CD14-positive monocyte (primary cell): ENCODE data around the gene MUS81. TPM values are rescaled to one million over a fixed set of nuclear protein-coding genes. Genes with fewer than 3 reads are reported as not detected.

Experiments used
- DNase-seq, 3 donors: peaks; one replicate each; pipeline ENCODE4 v3.0.0-alpha.2; 2011 to 2022
- H2AFZ ChIP-seq: 2 replicates; pipeline ENCODE4 v1.6.0; 2012; ENCODE audit warnings: mild to moderate bottlenecking, low read depth, low read length, inconsistent platforms; ENCODE audit not compliant: insufficient read depth, poor library complexity, severe bottlenecking
- H3K27ac ChIP-seq, 2 donors: 1 replicate in 1 of 2; 2 replicates in 1 of 2; pipeline ENCODE4 v1.5.1; 2012 to 2013; ENCODE audit warnings: low read length in 2 of 2, control low read depth in 1 of 2, inconsistent platforms in 1 of 2, low read depth in 1 of 2, mild to moderate bottlenecking in 1 of 2
- H3K27me3 ChIP-seq, 2 donors: one replicate each; pipeline versions ENCODE4 v1.6.0 to v1.6.1; 2011 to 2013; ENCODE audit warnings: low read length in 2 of 2; ENCODE audit not compliant: control insufficient read depth in 2 of 2, insufficient read depth in 2 of 2
- H3K36me3 ChIP-seq, 2 donors: replicated peaks in 1 of 2; 1 replicate in 1 of 2; 2 replicates in 1 of 2; pipeline versions ENCODE4 v1.5.1 to v1.6.1; 2012 to 2013; ENCODE audit warnings: low read length in 2 of 2, control low read depth in 1 of 2, inconsistent platforms in 1 of 2, mild to moderate bottlenecking in 1 of 2; ENCODE audit not compliant: insufficient read depth in 2 of 2, control insufficient read depth in 1 of 2
- H3K4me1 ChIP-seq, 2 donors: 1 replicate in 1 of 2; 2 replicates in 1 of 2; pipeline versions ENCODE4 v1.5.1 to v1.6.1; 2012 to 2013; ENCODE audit warnings: low read length in 2 of 2, control low read depth in 1 of 2, inconsistent platforms in 1 of 2, mild to moderate bottlenecking in 1 of 2, moderate library complexity in 1 of 2; ENCODE audit not compliant: insufficient read depth in 2 of 2, control insufficient read depth in 1 of 2
- H3K4me2 ChIP-seq: replicated peaks from 2 replicates; pipeline ENCODE3; 2012; ENCODE audit warnings: low read length, moderate library complexity, mild to moderate bottlenecking; ENCODE audit not compliant: poor library complexity, severe bottlenecking; ENCODE audit errors: extremely low read depth
- H3K4me3 ChIP-seq, 3 experiments: fragments of 200-600 bp in 1 of 3; sonication (generic) in 1 of 3; replicated peaks in 1 of 3; 1 replicate in 2 of 3; 2 replicates in 1 of 3; pipeline ENCODE4 v1.5.1; 2011 to 2013; ENCODE audit warnings: low read length in 3 of 3, mild to moderate bottlenecking in 3 of 3, control low read depth in 2 of 3, low read depth in 2 of 3, inconsistent platforms in 1 of 3, moderate library complexity in 1 of 3
- H3K79me2 ChIP-seq: 2 replicates; pipeline ENCODE4 v1.6.0; 2012; ENCODE audit warnings: mild to moderate bottlenecking, control low read depth, inconsistent platforms, low read length, moderate library complexity; ENCODE audit not compliant: insufficient read depth
- H3K9ac ChIP-seq: 2 replicates; pipeline ENCODE4 v1.6.0; 2017; ENCODE audit warnings: low read length, mild to moderate bottlenecking; ENCODE audit not compliant: insufficient read depth, poor library complexity, severe bottlenecking
- H3K9me3 ChIP-seq, 2 donors: replicated peaks in 1 of 2; 1 replicate in 1 of 2; 2 replicates in 1 of 2; pipeline versions ENCODE4 v1.5.1 to v1.6.1; 2012 to 2013; ENCODE audit warnings: low read length in 2 of 2, control low read depth in 1 of 2; ENCODE audit not compliant: control insufficient read depth in 1 of 2, insufficient read depth in 1 of 2
- H4K20me1 ChIP-seq: 2 replicates; pipeline ENCODE4 v1.6.0; 2012; ENCODE audit warnings: mild to moderate bottlenecking, low read length, control low read depth, moderate library complexity; ENCODE audit not compliant: insufficient read depth
- H3K27ac Mint-ChIP-seq, 7 donors: one replicate each; pipeline ENCODE4 v1.8.0; 2020; ENCODE audit warnings: mild to moderate bottlenecking in 7 of 7, mixed read lengths in 7 of 7, moderate library complexity in 6 of 7, inconsistent platforms in 2 of 7
- H3K27me3 Mint-ChIP-seq, 3 donors: one replicate each; pipeline ENCODE4 v1.8.0; 2021 to 2022; ENCODE audit warnings: low read depth in 3 of 3, mild to moderate bottlenecking in 3 of 3, mixed read lengths in 3 of 3, moderate library complexity in 3 of 3, inconsistent platforms in 1 of 3
- H3K36me3 Mint-ChIP-seq, 2 donors: one replicate each; pipeline ENCODE4 v1.8.0; 2020; ENCODE audit warnings: mixed read lengths in 2 of 2, inconsistent platforms in 1 of 2, mild to moderate bottlenecking in 1 of 2
- H3K4me1 Mint-ChIP-seq: one replicate; pipeline ENCODE4 v1.8.0; 2020; ENCODE audit warnings: mild to moderate bottlenecking, mixed read lengths
- H3K4me3 Mint-ChIP-seq, 2 donors: one replicate each; pipeline ENCODE4 v1.8.0; 2020; ENCODE audit warnings: mild to moderate bottlenecking in 2 of 2, mixed read lengths in 2 of 2, moderate library complexity in 1 of 2
- H3K9me3 Mint-ChIP-seq, 7 donors: one replicate each; pipeline ENCODE4 v1.8.0; 2020 to 2022; ENCODE audit warnings: mixed read lengths in 7 of 7, mild to moderate bottlenecking in 6 of 7, moderate library complexity in 6 of 7, inconsistent platforms in 2 of 7
- WGBS: methylation state at CpG from one replicate; pipeline ENCODE4 v1.1.5; 2013; ENCODE audit warnings: missing lambda C conversion rate; ENCODE audit not compliant: insufficient coverage; 5-methylcytosine and 5-hydroxymethylcytosine counted together
- intact Hi-C, 2 donors: fragments of 100-400 bp; cut with micrococcal nuclease; formaldehyde crosslinking; loops; one replicate each; pipeline versions ENCODE4 v1.15.0 to v1.15.1; 2023
- polyA plus RNA-seq, 3 donors: library from polyadenylated mRNA; depleted of rRNA in 1 of 3; unstranded in 2 of 3; stranded (reverse) in 1 of 3; fragments of 300-500 nt in 2 of 3; fragments of >200 nt in 1 of 3; fragmentation: Illumina TruSeq in 2 of 3; gene quantifications; 1 replicate in 2 of 3; 2 replicates in 1 of 3; pipeline ENCODE4 v1.2.3, GENCODE V29; 2012 to 2021
- TF ChIP-seq, protein P1 (sequence below): fragments of 200-600 bp; IDR thresholded peaks from one replicate; pipeline ENCODE4 v1.8.0; 2022; ENCODE audit warnings: antibody characterized with exemption, mild to moderate bottlenecking

MUS81 gene
- polyA plus RNA-seq, 3 donors = 15.0 to 87.5 (median 16.4) TPM

GRCh38 chr11:65833297-65834030, 26.8 kb upstream of the MUS81 start, which contains the start of gene SNX32:
TSS of gene SNX32 (plus strand) at chr11:65833963. CDS start at chr11:65834066, 103 bp downstream.
- 0% methylated on average over 52 of the region's 63 CpGs for WGBS
- Mint-ChIP-seq H3K27ac (peak within 1 kb of the TSS in 2 of 7 donors; percentile 20 to 34), H3K27me3 (peaks cover 10 to 19% (median 14%) of the 10 kb centered on the region in 3 donors), H3K36me3 (no peaks in the 10 kb centered on the region), H3K4me3 (no peak within 1 kb of the TSS), H3K4me1 (peaks cover 13% of the 10 kb centered on the region), H3K9me3 (peaks cover 0 to 13% (median 3%) of the 10 kb centered on the region in 7 donors)
- Histone ChIP-seq H3K36me3 (no peaks in the 10 kb centered on the region), H2AFZ (peak within 1 kb of the TSS; percentile 94), H3K79me2 (no peaks in the 10 kb centered on the region), H3K4me3 (peak within 1 kb of the TSS; percentile 55 to 85 (median 58)), H4K20me1 (no peaks in the 10 kb centered on the region), H3K9me3 (peaks cover 0 to 3% of the 10 kb centered on the region in 2 donors), H3K9ac (peak within 1 kb of the TSS; percentile 66), H3K27me3 (peaks cover 2 to 5% of the 10 kb centered on the region in 2 donors), H3K4me2 (peak within 1 kb of the TSS; percentile 97), H3K4me1 (peaks cover 16 to 19% of the 10 kb centered on the region in 2 donors), H3K27ac (peak within 1 kb of the TSS in 1 of 2 donors; percentile 62)
- TF ChIP-seq, protein P1, sequence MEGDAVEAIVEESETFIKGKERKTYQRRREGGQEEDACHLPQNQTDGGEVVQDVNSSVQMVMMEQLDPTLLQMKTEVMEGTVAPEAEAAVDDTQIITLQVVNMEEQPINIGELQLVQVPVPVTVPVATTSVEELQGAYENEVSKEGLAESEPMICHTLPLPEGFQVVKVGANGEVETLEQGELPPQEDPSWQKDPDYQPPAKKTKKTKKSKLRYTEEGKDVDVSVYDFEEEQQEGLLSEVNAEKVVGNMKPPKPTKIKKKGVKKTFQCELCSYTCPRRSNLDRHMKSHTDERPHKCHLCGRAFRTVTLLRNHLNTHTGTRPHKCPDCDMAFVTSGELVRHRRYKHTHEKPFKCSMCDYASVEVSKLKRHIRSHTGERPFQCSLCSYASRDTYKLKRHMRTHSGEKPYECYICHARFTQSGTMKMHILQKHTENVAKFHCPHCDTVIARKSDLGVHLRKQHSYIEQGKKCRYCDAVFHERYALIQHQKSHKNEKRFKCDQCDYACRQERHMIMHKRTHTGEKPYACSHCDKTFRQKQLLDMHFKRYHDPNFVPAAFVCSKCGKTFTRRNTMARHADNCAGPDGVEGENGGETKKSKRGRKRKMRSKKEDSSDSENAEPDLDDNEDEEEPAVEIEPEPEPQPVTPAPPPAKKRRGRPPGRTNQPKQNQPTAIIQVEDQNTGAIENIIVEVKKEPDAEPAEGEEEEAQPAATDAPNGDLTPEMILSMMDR = no peak
- peak; percentile 89 to 95 (median 92) for DNase-seq
- intact Hi-C loops = no loop called here

- Histone ChIP-seq H3K9ac (peak overlapping the region; percentile 66), H3K4me2 (peak overlapping the region; percentile 97), H3K4me3 (peak overlapping the region in 2 of 3 experiments; percentile 58 to 85), H3K4me1 (peaks cover 16 to 19% of the 10 kb centered on the region in 2 donors), H4K20me1 (no peaks in the 10 kb centered on the region), H2AFZ (peak overlapping the region; percentile 94), H3K79me2 (no peaks in the 10 kb centered on the region), H3K36me3 (no peaks in the 10 kb centered on the region), H3K27ac (no peak overlapping the region), H3K9me3 (peaks cover 0 to 3% of the 10 kb centered on the region in 2 donors), H3K27me3 (peaks cover 2 to 5% of the 10 kb centered on the region in 2 donors)
- Mint-ChIP-seq H3K27ac (no peak overlapping the region), H3K36me3 (no peaks in the 10 kb centered on the region), H3K4me3 (no peak overlapping the region), H3K9me3 (peaks cover 0 to 13% (median 3%) of the 10 kb centered on the region in 7 donors), H3K4me1 (peaks cover 13% of the 10 kb centered on the region), H3K27me3 (peaks cover 10 to 19% (median 14%) of the 10 kb centered on the region in 3 donors)
- DNase-seq = no peak
- TF ChIP-seq, protein P1 = no peak
- intact Hi-C loops = no loop called here
- WGBS = 44% methylated on average over 6 of the region's 6 CpGs
These were observed 26.0 kb upstream of the MUS81 start for GRCh38 chr11:65834202-65834601.
